Endothelial cell (in vitro differentiated cells): Measurements from ENCODE around the gene PARD3. TPM values are rescaled to one million over a fixed set of nuclear protein-coding genes. Genes with fewer than 3 reads are reported as not detected.

Experiments used
- DNase-seq: peaks from one replicate; pipeline ENCODE4 v3.0.0; 2021; ENCODE audit warnings: low spot score
- H3K27ac Mint-ChIP-seq: one replicate; pipeline ENCODE4 v1.8.0; 2021; ENCODE audit warnings: mixed read lengths, inconsistent platforms; ENCODE audit not compliant: unreplicated experiment
- H3K27me3 Mint-ChIP-seq: one replicate; pipeline ENCODE4 v1.8.0; 2021; ENCODE audit warnings: mild to moderate bottlenecking, moderate library complexity, mixed read lengths, inconsistent platforms; ENCODE audit not compliant: unreplicated experiment
- H3K36me3 Mint-ChIP-seq: one replicate; pipeline ENCODE4 v1.8.0; 2021; ENCODE audit warnings: mild to moderate bottlenecking, low read depth, mixed read lengths, inconsistent platforms; ENCODE audit not compliant: unreplicated experiment
- H3K4me1 Mint-ChIP-seq: one replicate; pipeline ENCODE4 v1.8.0; 2021; ENCODE audit warnings: mild to moderate bottlenecking, mixed read lengths, inconsistent platforms; ENCODE audit not compliant: unreplicated experiment
- H3K4me3 Mint-ChIP-seq: one replicate; pipeline ENCODE4 v1.8.0; 2021; ENCODE audit warnings: mild to moderate bottlenecking, mixed read lengths, inconsistent platforms; ENCODE audit not compliant: unreplicated experiment
- H3K9me3 Mint-ChIP-seq: one replicate; pipeline ENCODE4 v1.8.0; 2021; ENCODE audit warnings: mixed read lengths, inconsistent platforms; ENCODE audit not compliant: unreplicated experiment
- total RNA-seq: library from RNA; stranded (reverse); fragmentation: NEBNext Ultra II Directional; extraction: Animal tissue kit (Norgen Biotek cat#: 25700); gene quantifications from one replicate; pipeline ENCODE4 v1.2.1, GENCODE V29; 2021; ENCODE audit not compliant: unreplicated experiment
- TF ChIP-seq, protein P1 (sequence below): fragments of 200-600 bp; sonication (generic); IDR thresholded peaks from one replicate; pipeline ENCODE4 v1.5.0; 2021; ENCODE audit warnings: antibody characterized with exemption; ENCODE audit not compliant: unreplicated experiment

The PARD3 gene
- total RNA-seq, 1 donor from 2014 or later, result 35.2 TPM

- H3K9me3 Mint-ChIP-seq, result no peaks in the 10 kb centered on the region
- H3K27me3 Mint-ChIP-seq, result peaks cover 7% of the 10 kb centered on the region
- no peak overlapping the region for H3K27ac Mint-ChIP-seq
- H3K4me3 Mint-ChIP-seq, result no peak overlapping the region
- TF ChIP-seq, protein P1, sequence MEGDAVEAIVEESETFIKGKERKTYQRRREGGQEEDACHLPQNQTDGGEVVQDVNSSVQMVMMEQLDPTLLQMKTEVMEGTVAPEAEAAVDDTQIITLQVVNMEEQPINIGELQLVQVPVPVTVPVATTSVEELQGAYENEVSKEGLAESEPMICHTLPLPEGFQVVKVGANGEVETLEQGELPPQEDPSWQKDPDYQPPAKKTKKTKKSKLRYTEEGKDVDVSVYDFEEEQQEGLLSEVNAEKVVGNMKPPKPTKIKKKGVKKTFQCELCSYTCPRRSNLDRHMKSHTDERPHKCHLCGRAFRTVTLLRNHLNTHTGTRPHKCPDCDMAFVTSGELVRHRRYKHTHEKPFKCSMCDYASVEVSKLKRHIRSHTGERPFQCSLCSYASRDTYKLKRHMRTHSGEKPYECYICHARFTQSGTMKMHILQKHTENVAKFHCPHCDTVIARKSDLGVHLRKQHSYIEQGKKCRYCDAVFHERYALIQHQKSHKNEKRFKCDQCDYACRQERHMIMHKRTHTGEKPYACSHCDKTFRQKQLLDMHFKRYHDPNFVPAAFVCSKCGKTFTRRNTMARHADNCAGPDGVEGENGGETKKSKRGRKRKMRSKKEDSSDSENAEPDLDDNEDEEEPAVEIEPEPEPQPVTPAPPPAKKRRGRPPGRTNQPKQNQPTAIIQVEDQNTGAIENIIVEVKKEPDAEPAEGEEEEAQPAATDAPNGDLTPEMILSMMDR, result no peak
- H3K4me1 Mint-ChIP-seq, result peaks cover 34% of the 10 kb centered on the region
- H3K36me3 Mint-ChIP-seq, result no peaks in the 10 kb centered on the region
- DNase-seq, result no peak
Observed at GRCh38 chr10:34187201-34187600, 627.9 kb downstream of the PARD3 start.

- peaks cover 39% of the 10 kb centered on the region for H3K4me1 Mint-ChIP-seq
- H3K36me3 Mint-ChIP-seq, result no peaks in the 10 kb centered on the region
- H3K27ac Mint-ChIP-seq, result no peak overlapping the region
- H3K27me3 Mint-ChIP-seq, result peaks cover 7% of the 10 kb centered on the region
- H3K4me3 Mint-ChIP-seq, result no peak overlapping the region
- no peaks in the 10 kb centered on the region for H3K9me3 Mint-ChIP-seq
- DNase-seq, result no peak
- TF ChIP-seq, protein P1, result no peak
Observed at GRCh38 chr10:34186745-34187144, 628.4 kb downstream of the PARD3 start.

DNA sequence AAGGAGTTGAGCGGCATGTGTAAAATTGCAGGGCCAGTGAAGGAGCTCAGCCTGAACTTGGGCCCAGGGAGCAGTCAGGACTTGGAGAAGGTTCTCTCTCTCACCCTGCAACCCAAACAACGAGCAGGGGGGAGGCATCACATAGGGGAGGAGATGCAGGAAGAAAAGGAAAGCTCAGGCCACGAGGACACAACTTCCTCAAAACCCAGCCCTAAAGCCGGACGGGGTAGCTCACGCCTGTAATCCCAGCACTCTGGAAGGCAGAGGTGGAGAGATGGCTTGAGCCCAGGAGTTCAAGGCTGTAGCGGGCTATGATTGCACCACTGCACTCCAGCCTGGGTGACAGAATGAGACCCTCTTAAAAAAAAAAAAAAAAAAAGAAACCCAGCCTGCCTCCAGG is 629.1 kb downstream of the PARD3 start:
- DNase-seq, result no peak
- no peaks in the 10 kb centered on the region for H3K36me3 Mint-ChIP-seq
- no peaks in the 10 kb centered on the region for H3K9me3 Mint-ChIP-seq
- H3K4me3 Mint-ChIP-seq, result no peak overlapping the region
- peaks cover 7% of the 10 kb centered on the region for H3K27me3 Mint-ChIP-seq
- TF ChIP-seq, protein P1, result no peak
- peaks cover 41% of the 10 kb centered on the region for H3K4me1 Mint-ChIP-seq
- H3K27ac Mint-ChIP-seq, result peak overlapping the region; percentile 67

DNA sequence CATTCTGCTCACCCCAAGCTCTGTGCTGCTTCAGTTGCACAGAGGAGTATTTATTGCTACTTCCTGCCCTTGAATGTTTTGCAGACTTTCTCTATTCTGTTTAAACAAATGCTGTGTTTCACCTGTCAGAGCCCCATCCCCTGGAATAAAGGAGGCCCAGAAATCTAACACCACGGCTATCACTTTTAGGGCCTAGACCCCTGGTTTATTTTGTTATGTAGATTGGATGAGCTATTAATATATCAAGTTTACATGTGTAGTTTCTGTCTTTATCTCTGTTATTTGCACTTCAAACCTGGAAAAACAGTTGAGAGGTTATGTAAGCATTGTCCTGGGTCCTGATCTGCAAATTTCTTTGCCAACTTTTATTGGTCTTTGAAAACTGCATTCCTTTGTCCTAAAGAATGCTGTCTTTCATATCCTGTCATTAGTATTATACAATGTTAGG is 630.1 kb downstream of the PARD3 start:
- TF ChIP-seq, protein P1, result no peak
- peaks cover 34% of the 10 kb centered on the region for H3K4me1 Mint-ChIP-seq
- H3K4me3 Mint-ChIP-seq, result no peak overlapping the region
- peaks cover 9% of the 10 kb centered on the region for H3K27me3 Mint-ChIP-seq
- no peak for DNase-seq
- no peaks in the 10 kb centered on the region for H3K36me3 Mint-ChIP-seq
- no peak overlapping the region for H3K27ac Mint-ChIP-seq
- H3K9me3 Mint-ChIP-seq, result no peaks in the 10 kb centered on the region

DNA sequence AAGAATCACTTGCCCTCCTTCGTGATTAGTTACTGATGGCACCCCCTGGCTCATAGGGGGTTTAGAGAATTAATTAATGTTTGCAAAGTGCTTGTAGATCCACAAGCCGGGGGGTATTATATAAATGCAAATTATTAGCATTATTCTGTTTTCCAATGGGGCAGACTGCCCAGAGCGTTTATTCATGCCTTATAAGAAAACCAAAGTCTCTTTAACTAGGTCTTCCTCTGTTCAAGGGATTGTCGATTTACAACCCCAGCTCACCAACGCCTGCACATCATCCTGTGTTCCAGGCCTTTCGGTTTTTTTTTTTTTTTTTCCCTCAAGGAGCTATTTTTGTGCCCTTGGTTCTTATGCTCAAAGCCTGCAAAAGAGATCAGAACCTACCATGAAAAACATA is 630.7 kb downstream of the PARD3 start:
- H3K36me3 Mint-ChIP-seq, result no peaks in the 10 kb centered on the region
- H3K4me3 Mint-ChIP-seq, result no peak overlapping the region
- H3K27ac Mint-ChIP-seq, result no peak overlapping the region
- no peaks in the 10 kb centered on the region for H3K9me3 Mint-ChIP-seq
- peaks cover 9% of the 10 kb centered on the region for H3K27me3 Mint-ChIP-seq
- TF ChIP-seq, protein P1, result no peak
- peaks cover 34% of the 10 kb centered on the region for H3K4me1 Mint-ChIP-seq
- no peak for DNase-seq
